IMR-90 (cell line): ENCODE results near the gene RLF.

ENCODE experiments used
- BHLHE40 ChIP-seq: fragments of 150-350 bp; IDR thresholded peaks from 2 replicates; pipeline ENCODE4 v1.6.1; 2016; ENCODE audit warnings: mild to moderate bottlenecking, low read depth, low read length
- CEBPB ChIP-seq: IDR thresholded peaks from 2 replicates; pipeline ENCODE4 v1.6.1; 2012; ENCODE audit warnings: low read depth, low read length, improper control_type of control experiment
- CTCF ChIP-seq: conservative IDR thresholded peaks from 2 replicates; pipeline ENCODE4 v1.5.1; 2012; ENCODE audit warnings: mild to moderate bottlenecking, low read depth, low read length, improper control_type of control experiment
- FOS ChIP-seq: fragments of 150-350 bp; IDR thresholded peaks from 2 replicates; pipeline ENCODE4 v1.6.1; 2016; ENCODE audit warnings: low read depth, low read length
- MAFK ChIP-seq: IDR thresholded peaks from 2 replicates; pipeline ENCODE4 v1.6.1; 2012; ENCODE audit warnings: low read depth, low read length, improper control_type of control experiment
- MAZ ChIP-seq: IDR thresholded peaks from 2 replicates; pipeline ENCODE4 v1.6.1; 2012; ENCODE audit warnings: low read depth, mild to moderate bottlenecking, low read length, improper control_type of control experiment, moderate library complexity, borderline replicate concordance
- MXI1 ChIP-seq: IDR thresholded peaks from 2 replicates; pipeline ENCODE4 v1.6.1; 2012; ENCODE audit warnings: low read depth, mild to moderate bottlenecking, low read length, moderate library complexity, borderline replicate concordance
- POLR2A ChIP-seq: IDR thresholded peaks from 2 replicates; pipeline ENCODE4 v1.6.1; 2012; ENCODE audit warnings: mild to moderate bottlenecking, low read depth, low read length
- RCOR1 ChIP-seq: IDR thresholded peaks from 2 replicates; pipeline ENCODE4 v1.6.1; 2012; ENCODE audit warnings: mild to moderate bottlenecking, low read length, improper control_type of control experiment; ENCODE audit not compliant: insufficient replicate concordance

GRCh38 chr1:40153073-40153770 lies 8.0 kb upstream of the RLF start:
- peak; percentile 81 for TF ChIP-seq CTCF
- TF ChIP-seq RCOR1, result no peak
- no peak for TF ChIP-seq MAFK
- no peak for TF ChIP-seq MXI1
- no peak for TF ChIP-seq CEBPB
- no peak for TF ChIP-seq POLR2A
- no peak for TF ChIP-seq MAZ
- TF ChIP-seq FOS, result no peak
- no peak for TF ChIP-seq BHLHE40
